ENCODE data around the gene VPS9D1. TPM values are rescaled to one million over a fixed set of nuclear protein-coding genes. Genes with fewer than 3 reads are reported as not detected.
"Not testable (repeated sequence)": the region's sequence is repeated elsewhere in the genome, so short reads cannot be mapped to it uniquely, and the experiment has no call there.

Gene VPS9D1
- total and polyA plus RNA-seq, 7 donors = 3.8 to 19.2 (median 5.3) TPM

DNA sequence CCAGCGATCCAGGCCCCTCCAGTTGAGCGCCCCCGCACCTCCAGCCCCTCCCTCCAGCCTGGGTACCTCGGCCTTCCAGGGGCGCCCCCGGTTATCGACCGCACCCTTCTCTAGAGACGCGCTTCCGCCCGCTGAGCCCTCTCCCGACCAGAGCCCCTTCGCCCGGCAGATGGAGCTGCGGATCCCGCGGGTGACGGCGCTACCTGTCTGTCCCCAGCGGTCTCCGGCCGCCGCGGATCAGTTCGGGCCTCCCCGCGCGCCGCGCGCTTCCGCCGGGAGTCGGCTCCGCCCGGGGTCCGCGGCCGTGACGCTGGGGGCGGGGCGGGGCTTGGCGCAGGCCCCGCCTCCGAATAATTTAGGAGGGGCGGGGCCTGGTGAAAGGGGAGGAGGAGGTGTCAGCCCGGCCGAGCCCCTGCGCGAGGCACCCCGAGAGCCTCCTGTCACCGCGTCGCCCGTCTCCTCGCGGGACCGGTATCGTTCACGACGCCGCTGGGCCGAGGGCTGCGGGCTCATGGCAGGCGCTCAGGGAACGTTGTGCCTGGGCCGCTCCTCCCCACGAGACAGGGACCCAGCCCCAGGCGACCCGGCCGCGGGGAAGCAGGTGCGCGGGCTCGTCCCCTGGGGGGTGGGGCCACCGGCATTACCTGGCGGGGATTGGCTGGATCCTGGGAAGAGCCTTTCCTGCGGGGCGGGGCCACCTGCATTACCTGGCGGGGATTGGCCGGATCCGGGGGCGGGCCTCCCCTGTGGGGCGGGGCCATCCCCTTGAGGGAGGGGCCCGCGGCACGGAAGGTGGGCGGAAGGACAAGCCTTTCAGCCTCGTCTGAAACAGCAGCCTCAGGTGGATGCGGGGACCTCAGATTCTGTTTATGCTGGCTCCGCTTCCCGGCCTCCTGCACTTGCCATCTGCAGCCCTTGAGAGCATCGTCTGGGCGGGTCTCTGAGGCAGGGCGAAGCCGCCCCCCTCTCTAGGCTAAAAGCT, 19.0 kb downstream of the VPS9D1 start, which contains the start of gene SPATA2L:
SPATA2L (minus strand) TSS at position 281 of the 982 bp plus-strand sequence. CDS start 473 bp downstream, outside the sequence.
- TF ChIP-seq, protein P1, sequence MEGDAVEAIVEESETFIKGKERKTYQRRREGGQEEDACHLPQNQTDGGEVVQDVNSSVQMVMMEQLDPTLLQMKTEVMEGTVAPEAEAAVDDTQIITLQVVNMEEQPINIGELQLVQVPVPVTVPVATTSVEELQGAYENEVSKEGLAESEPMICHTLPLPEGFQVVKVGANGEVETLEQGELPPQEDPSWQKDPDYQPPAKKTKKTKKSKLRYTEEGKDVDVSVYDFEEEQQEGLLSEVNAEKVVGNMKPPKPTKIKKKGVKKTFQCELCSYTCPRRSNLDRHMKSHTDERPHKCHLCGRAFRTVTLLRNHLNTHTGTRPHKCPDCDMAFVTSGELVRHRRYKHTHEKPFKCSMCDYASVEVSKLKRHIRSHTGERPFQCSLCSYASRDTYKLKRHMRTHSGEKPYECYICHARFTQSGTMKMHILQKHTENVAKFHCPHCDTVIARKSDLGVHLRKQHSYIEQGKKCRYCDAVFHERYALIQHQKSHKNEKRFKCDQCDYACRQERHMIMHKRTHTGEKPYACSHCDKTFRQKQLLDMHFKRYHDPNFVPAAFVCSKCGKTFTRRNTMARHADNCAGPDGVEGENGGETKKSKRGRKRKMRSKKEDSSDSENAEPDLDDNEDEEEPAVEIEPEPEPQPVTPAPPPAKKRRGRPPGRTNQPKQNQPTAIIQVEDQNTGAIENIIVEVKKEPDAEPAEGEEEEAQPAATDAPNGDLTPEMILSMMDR (IDR thresholded peaks at IDR 0.05) = peak in 1 of 4 experiments; percentile 22
- TF ChIP-seq EP300 (IDR thresholded peaks at IDR 0.05) = no peak
- peak; percentile 34 to 60 for TF ChIP-seq POLR2A (IDR thresholded peaks at IDR 0.05)
- peak; percentile 72 to 87 (median 81) for TF ChIP-seq POLR2AphosphoS5 (IDR thresholded peaks at IDR 0.05)
- Histone ChIP-seq H3K4me1 (peaks cover 0 to 32% (median 27%) of the 10 kb centered on the region in 4 donors), H3K36me3 (peaks cover 0 to 10% (median 0%) of the 10 kb centered on the region in 4 donors), H3K9me3 (no peaks in the 10 kb centered on the region), H3K27ac (peak within 1 kb of the TSS; percentile 70 to 83 (median 76)), H3K27me3 (peaks cover 0 to 28% (median 7%) of the 10 kb centered on the region in 3 donors), H3K4me3 (peak within 1 kb of the TSS; percentile 49 to 68 (median 59))
- intact Hi-C loops (cut with DNase I) = loop anchor here (2.0 kb wide), 2 partner anchors 19 to 159 kb away; partner anchors contain the start of genes VPS9D1 and ZNF276
- peak; percentile 89 for DNase-seq
- 1% methylated on average over 97 of the region's 97 CpGs for WGBS, 2 donors

DNA sequence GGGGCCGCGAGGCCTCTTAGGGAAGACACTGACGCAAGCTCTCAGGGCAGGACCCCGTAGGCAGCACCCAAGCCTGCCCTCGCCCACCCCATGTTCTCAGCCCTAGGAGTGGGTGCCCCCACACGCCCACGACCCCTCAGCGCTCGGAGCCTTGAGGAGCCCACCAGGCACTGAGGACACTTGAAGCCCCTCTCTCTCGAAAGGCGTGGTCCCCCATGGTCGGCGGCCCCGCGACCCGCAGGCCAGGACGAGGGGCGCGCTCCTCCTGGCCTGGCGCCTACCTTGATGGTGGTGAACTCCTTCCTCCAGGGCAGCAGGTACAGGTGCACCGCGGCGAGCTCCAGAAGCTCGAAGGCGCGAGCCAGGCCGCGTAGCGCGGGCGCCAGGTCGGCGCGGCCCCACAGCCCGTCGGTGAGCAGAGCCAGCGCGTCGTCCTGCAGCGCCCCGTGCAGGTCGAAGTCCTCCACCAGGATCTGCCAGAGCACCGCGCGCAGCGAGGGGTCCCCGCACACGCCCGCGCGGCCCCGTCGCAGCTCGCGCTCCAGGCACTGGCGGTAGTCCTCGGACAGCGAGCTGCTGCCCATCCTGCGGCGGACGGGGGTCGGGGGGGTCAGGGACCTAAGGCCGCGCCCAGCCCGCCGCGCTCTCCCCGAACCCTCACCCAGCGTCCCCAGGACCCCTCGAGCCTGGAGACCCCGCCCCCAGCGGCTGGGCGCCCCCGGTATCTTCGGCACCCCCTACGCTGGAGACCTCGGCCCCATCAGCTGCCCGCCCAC, 19.9 kb downstream of the VPS9D1 start:
- DNase-seq = no peak
- H3K27ac ChIP-seq = peak overlapping the region; percentile 70 to 83 (median 76)
- TF ChIP-seq EP300 (IDR thresholded peaks at IDR 0.05) (no peak), POLR2A (IDR thresholded peaks at IDR 0.05) (no peak), POLR2AphosphoS5 (IDR thresholded peaks at IDR 0.05) (peak in 1 of 4 donors; percentile 16)

DNA sequence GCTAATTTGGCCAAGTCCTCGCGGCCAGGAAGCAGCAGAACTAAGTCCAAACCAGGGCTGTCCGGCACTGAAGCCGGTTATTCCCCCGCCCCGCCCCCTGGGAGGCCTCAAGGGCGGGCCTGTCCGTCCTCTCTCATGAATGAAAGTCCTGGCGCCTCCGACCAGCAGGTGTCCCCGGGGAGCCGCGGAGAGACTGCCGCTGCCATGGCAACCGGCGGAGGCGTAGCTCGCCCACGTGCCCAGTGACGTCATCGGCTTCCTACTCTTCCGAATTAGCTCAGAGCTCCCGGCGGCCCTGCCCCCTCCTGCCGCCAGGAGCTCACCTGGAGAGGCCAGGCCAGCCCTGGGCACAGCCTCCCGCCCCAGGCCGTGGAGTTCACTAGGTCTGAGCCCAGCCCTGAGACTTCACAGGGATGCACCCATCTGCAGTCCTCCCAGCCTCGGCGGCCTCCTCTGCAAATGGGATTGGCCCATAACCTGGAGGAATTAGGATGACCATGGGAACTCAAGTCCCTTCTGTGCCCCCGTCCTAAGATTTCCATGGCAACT, 20.5 kb downstream of the VPS9D1 start:
- TF ChIP-seq EP300 (IDR thresholded peaks at IDR 0.05) (peak in 2 of 4 donors; percentile 57 to 61), POLR2A (IDR thresholded peaks at IDR 0.05) (peak in 1 of 2 donors; percentile 22), POLR2AphosphoS5 (IDR thresholded peaks at IDR 0.05) (peak in 3 of 4 donors; percentile 32 to 84 (median 46))
- TF ChIP-seq, protein P1 (IDR thresholded peaks at IDR 0.05) = peak; percentile 72 to 88 (median 78)
- Histone ChIP-seq H3K4me3 (peak overlapping the region; percentile 49 to 68 (median 59)), H3K4me1 (peaks cover 0 to 27% (median 25%) of the 10 kb centered on the region in 4 donors), H3K27me3 (peaks cover 0 to 28% (median 7%) of the 10 kb centered on the region in 3 donors), H3K36me3 (peaks cover 0 to 14% (median 0%) of the 10 kb centered on the region in 4 donors), H3K9me3 (no peaks in the 10 kb centered on the region), H3K27ac (peak overlapping the region; percentile 70 to 83 (median 76))
- WGBS, 2 donors = 0 to 1% methylated on average over 30 of the region's 30 CpGs
- intact Hi-C loops (cut with DNase I) = loop anchor here (1.0 to 2.0 kb wide), 4 partner anchors 21 to 272 kb away; partner anchors contain the start of genes VPS9D1 and ZNF276
- DNase-seq = peak; percentile 100

More for the DNA sequence above, 19.9 kb downstream of the VPS9D1 start:
- H3K9me3 ChIP-seq = no peaks in the 10 kb centered on the region
- peaks cover 0 to 27% (median 25%) of the 10 kb centered on the region in 4 donors for H3K4me1 ChIP-seq
- H3K36me3 ChIP-seq = peaks cover 0 to 10% (median 0%) of the 10 kb centered on the region in 4 donors
- 1 to 2% methylated on average over 78 of the region's 78 CpGs for WGBS, 2 donors
- H3K4me3 ChIP-seq = peak overlapping the region; percentile 49 to 68 (median 59)
- intact Hi-C loops (cut with DNase I) = loop anchor here (1.0 to 2.0 kb wide), 4 partner anchors 20 to 271 kb away; partner anchors contain the start of genes VPS9D1 and ZNF276
- H3K27me3 ChIP-seq = peaks cover 0 to 28% (median 7%) of the 10 kb centered on the region in 3 donors

DNA sequence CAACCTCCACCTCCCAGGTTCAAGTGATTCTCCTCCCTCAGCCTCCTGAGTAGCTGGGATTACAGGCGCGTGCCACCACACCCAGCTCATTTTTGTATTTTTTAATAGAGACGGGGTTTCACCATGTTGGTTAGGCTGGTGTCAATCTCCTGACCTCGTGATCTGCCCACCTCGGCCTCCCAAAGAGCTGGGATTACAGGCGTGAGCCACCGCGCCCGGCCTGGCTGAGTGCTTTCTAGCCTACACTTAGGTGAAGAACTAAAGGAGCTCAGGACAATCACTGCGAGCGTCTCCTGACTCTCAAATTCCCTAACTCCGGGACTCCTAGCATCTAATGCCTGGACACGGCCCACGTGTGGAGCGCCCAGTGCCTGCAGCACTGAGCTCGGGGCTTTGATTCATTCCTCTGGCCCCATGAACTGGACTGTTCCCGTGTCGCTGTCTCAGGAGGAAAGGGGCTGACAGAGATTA, 21.0 kb downstream of the VPS9D1 start:
- not testable (repeated sequence) for DNase-seq, H3K9me3 ChIP-seq
- 48 to 67% methylated on average over 18 of the region's 18 CpGs for WGBS, 2 donors
- Histone ChIP-seq H3K36me3 (peaks cover 0 to 19% (median 0%) of the 10 kb centered on the region in 4 donors), H3K27me3 (peaks cover 0 to 28% (median 7%) of the 10 kb centered on the region in 3 donors), H3K4me1 (peaks cover 0 to 27% (median 25%) of the 10 kb centered on the region in 4 donors), H3K4me3 (peak overlapping the region in 2 of 4 donors; percentile 64 to 68), H3K27ac (peak overlapping the region; percentile 43 to 83 (median 73))
- intact Hi-C loops (cut with DNase I) = loop anchor here (1.0 to 2.0 kb wide), 4 partner anchors 21 to 273 kb away; partner anchors contain the start of genes VPS9D1 and ZNF276

DNA sequence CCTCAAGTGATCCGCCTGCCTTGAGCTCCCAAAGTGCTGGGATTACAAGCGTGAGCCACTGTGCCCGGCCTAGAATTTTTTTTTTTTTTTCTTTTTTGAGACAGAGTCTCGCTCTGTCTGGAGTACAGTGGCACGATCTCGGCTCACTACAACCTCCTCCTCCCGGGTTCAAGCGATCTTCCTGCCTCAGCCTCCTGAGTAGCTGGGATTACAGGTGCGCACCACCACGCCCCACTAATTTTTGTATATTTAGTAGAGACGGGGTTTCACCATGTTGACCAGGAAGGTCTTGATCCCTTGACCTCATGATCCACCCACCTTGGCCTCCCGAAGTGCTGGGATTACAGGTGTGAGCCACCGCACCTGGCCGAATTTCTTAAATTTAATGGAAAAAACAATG, 22.0 kb downstream of the VPS9D1 start:
- peaks cover 0 to 28% (median 8%) of the 10 kb centered on the region in 4 donors for H3K36me3 ChIP-seq
- intact Hi-C loops (cut with DNase I); H3K27ac ChIP-seq; H3K4me3 ChIP-seq; H3K9me3 ChIP-seq; DNase-seq: not testable (repeated sequence)
- peaks cover 0 to 28% (median 7%) of the 10 kb centered on the region in 3 donors for H3K27me3 ChIP-seq
- WGBS, 2 donors = 96 to 97% methylated on average over 14 of the region's 14 CpGs
- peaks cover 0 to 27% (median 25%) of the 10 kb centered on the region in 4 donors for H3K4me1 ChIP-seq
